SU-DHL-6 (cell line): ENCODE measurements around the gene DPH7.

ENCODE experiments used
- CTCF ChIP-seq: fragments of 200-600 bp; sonication (generic); IDR thresholded peaks from one replicate; pipeline ENCODE4 v1.5.1; 2017; ENCODE audit warnings: antibody characterized with exemption, mild to moderate bottlenecking, low read length, moderate library complexity; ENCODE audit not compliant: insufficient read depth, poor library complexity, severe bottlenecking
- EZH2phosphoT487 ChIP-seq: fragments of 200-600 bp; sonication (generic), shearing (Covaris generic); conservative IDR thresholded peaks from 2 replicates; pipeline ENCODE4 v1.6.1; 2018; ENCODE audit warnings: mild to moderate bottlenecking, antibody characterized with exemption, low read length, moderate library complexity, mixed read lengths

GRCh38 chr9:137552022-137552768, 26.5 kb downstream of the DPH7 start:
- no peak for TF ChIP-seq EZH2phosphoT487
- no peak for TF ChIP-seq CTCF
